ENCODE data around the gene CCDC87. TPM values are rescaled to one million over a fixed set of nuclear protein-coding genes. Genes with fewer than 3 reads are reported as not detected.
"Not testable (repeated sequence)": the region's sequence is repeated elsewhere in the genome, so short reads cannot be mapped to it uniquely, and the experiment has no call there.

The CCDC87 gene
- total and polyA plus RNA-seq, 9 donors = 0.13 to 0.60 (median 0.45) TPM

DNA sequence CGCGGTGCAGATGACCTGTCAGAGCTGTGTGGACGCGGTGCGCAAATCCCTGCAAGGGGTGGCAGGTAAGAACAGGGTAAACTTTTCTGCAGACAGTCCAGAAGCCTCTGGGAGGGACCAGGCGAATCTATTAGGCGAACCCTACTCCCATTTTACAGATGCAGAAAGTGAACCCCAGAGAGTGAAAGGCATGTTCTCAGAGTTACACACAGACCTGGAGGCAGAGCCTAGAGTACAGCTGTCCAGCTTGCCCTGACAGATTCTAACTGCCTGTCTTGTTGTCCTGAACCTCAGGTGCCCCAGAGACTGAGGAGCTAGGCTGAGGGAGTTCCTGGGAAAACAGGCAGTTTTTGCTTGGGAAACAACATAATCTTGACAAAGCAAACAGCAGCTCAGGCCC is 787 bp upstream of the CCDC87 start:
- Histone ChIP-seq H3K36me3 (no peaks in the 10 kb centered on the region), H3K4me1 (ENCODE audit: insufficient read depth) (peaks cover 14% of the 10 kb centered on the region), H3K27me3 (no peaks in the 10 kb centered on the region), H3K27ac (peak overlapping the region; percentile 45 to 82), H3K4me3 (peak overlapping the region; percentile 63), H3K9me3 (no peaks in the 10 kb centered on the region)
- TF ChIP-seq, protein P1, sequence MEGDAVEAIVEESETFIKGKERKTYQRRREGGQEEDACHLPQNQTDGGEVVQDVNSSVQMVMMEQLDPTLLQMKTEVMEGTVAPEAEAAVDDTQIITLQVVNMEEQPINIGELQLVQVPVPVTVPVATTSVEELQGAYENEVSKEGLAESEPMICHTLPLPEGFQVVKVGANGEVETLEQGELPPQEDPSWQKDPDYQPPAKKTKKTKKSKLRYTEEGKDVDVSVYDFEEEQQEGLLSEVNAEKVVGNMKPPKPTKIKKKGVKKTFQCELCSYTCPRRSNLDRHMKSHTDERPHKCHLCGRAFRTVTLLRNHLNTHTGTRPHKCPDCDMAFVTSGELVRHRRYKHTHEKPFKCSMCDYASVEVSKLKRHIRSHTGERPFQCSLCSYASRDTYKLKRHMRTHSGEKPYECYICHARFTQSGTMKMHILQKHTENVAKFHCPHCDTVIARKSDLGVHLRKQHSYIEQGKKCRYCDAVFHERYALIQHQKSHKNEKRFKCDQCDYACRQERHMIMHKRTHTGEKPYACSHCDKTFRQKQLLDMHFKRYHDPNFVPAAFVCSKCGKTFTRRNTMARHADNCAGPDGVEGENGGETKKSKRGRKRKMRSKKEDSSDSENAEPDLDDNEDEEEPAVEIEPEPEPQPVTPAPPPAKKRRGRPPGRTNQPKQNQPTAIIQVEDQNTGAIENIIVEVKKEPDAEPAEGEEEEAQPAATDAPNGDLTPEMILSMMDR (IDR thresholded peaks at IDR 0.05) = no peak
- no peak for TF ChIP-seq EP300 (IDR thresholded peaks at IDR 0.05)
- no peak for TF ChIP-seq POLR2A (IDR thresholded peaks at IDR 0.05)
- WGBS, 3 donors = 59 to 73% (median 64%) methylated on average over 7 of the region's 7 CpGs
- intact Hi-C loops (cut with DNase I) = loop anchor here in 1 of 4 donors (10.0 kb wide), 1 partner anchor 81 kb away; the partner anchor contains the start of gene RBM4B
- no peak for DNase-seq

- intact Hi-C loops (cut with DNase I) = loop anchor here in 1 of 4 donors (10.0 kb wide), 1 partner anchor 82 kb away; the partner anchor contains the start of gene RBM4B
- WGBS, 3 donors = 6 to 9% (median 6%) methylated on average over 12 of the region's 12 CpGs
- Histone ChIP-seq H3K27ac (peak overlapping the region; percentile 45 to 82), H3K4me1 (ENCODE audit: insufficient read depth) (peaks cover 14% of the 10 kb centered on the region), H3K4me3 (peak overlapping the region; percentile 63), H3K27me3 (no peaks in the 10 kb centered on the region), H3K9me3 (no peaks in the 10 kb centered on the region), H3K36me3 (no peaks in the 10 kb centered on the region)
- DNase-seq = peak in 2 of 5 donors; percentile 28 to 30
- TF ChIP-seq EP300 (IDR thresholded peaks at IDR 0.05) (no peak), POLR2A (IDR thresholded peaks at IDR 0.05) (no peak)
- TF ChIP-seq, protein P1 (IDR thresholded peaks at IDR 0.05) = no peak
These were observed 406 bp upstream of the CCDC87 start for GRCh38 chr11:66593303-66593635.

DNA sequence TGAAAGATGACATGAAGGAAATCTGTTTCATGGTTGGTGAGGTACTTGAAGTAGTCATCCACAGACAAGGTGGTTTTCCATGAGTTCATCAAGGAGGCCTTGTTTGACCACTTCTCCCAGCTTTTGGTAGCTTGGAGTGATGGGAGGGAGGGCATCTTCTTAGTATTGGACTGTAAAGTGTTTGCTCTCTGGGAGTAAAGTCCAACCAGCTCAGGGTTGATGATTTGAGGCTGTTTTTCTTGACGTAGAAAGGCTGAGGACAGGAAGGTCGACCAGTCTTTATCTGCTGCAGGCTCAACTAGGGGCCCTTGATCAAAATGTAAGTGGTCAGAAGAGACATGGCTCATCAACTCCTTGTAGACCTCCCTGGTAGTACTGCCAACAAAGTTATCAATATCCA is 1.7 kb downstream of the CCDC87 start:
- TF ChIP-seq POLR2A (IDR thresholded peaks at IDR 0.05) = no peak
- TF ChIP-seq, protein P1 (IDR thresholded peaks at IDR 0.05) = no peak
- no peak for TF ChIP-seq EP300 (IDR thresholded peaks at IDR 0.05)
- Histone ChIP-seq H3K4me1 (ENCODE audit: insufficient read depth) (peaks cover 14% of the 10 kb centered on the region), H3K4me3 (no peak overlapping the region), H3K9me3 (no peaks in the 10 kb centered on the region), H3K27me3 (no peaks in the 10 kb centered on the region), H3K36me3 (no peaks in the 10 kb centered on the region), H3K27ac (no peak overlapping the region)
- intact Hi-C loops (cut with DNase I) = loop anchor here in 1 of 4 donors (10.0 kb wide), 1 partner anchor 84 kb away; the partner anchor contains the start of gene RBM4B
- DNase-seq = no peak
- WGBS, 3 donors = 82 to 100% (median 85%) methylated on average over 2 of the region's 2 CpGs

GRCh38 chr11:66589996-66590675 is 2.7 kb downstream of the CCDC87 start:
- Histone ChIP-seq H3K9me3 (no peaks in the 10 kb centered on the region), H3K27me3 (no peaks in the 10 kb centered on the region), H3K36me3 (no peaks in the 10 kb centered on the region), H3K4me3 (no peak overlapping the region), H3K27ac (no peak overlapping the region), H3K4me1 (ENCODE audit: insufficient read depth) (peaks cover 12% of the 10 kb centered on the region)
- DNase-seq = no peak
- WGBS, 3 donors = 94 to 96% (median 94%) methylated on average over 7 of the region's 7 CpGs
- intact Hi-C loops (cut with DNase I) = loop anchor here in 1 of 4 donors (10.0 kb wide), 1 partner anchor 85 kb away; the partner anchor contains the start of gene RBM4B
- TF ChIP-seq POLR2A (IDR thresholded peaks at IDR 0.05) = no peak
- TF ChIP-seq, protein P1 (IDR thresholded peaks at IDR 0.05) = no peak
- TF ChIP-seq EP300 (IDR thresholded peaks at IDR 0.05) = no peak

DNA sequence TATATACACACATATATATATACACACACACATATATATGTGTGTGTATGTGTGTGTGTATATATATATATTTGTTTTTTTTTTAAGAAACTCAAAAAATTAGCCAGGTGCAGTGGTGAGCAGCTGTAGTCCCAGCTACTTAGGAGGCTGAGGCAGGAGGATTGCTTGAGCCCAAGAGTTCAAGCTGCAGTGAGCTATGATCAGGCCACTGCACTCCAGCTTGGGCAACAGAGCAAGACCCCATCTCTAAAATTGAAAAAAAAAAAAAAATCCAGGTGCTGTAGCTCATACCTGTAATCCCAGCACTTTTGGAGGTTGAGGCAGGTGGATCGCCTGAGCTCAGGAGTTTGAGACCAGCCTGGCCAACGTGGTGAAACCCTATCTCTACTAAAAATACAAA is 3.5 kb downstream of the CCDC87 start:
- H3K4me1 ChIP-seq (ENCODE audit: insufficient read depth); H3K27me3 ChIP-seq; H3K27ac ChIP-seq; H3K4me3 ChIP-seq; H3K9me3 ChIP-seq; intact Hi-C loops (cut with DNase I); H3K36me3 ChIP-seq; DNase-seq: not testable (repeated sequence)
- 71 to 78% (median 78%) methylated on average over 2 of the region's 2 CpGs for WGBS, 3 donors

Measured in ovary (tissue), 9 donors.